HepG2 (cell line): ENCODE measurements around the gene CD7. TPM values are rescaled to one million over a fixed set of nuclear protein-coding genes. Genes with fewer than 3 reads are reported as not detected.

ENCODE experiments used
- AGO1 ChIP-seq: fragments of 200-400 bp; formaldehyde crosslinking; IDR thresholded peaks from 2 replicates; pipeline ENCODE4 v1.6.1; 2017; ENCODE audit warnings: mild to moderate bottlenecking, low read depth, low read length, moderate library complexity; ENCODE audit not compliant: poor library complexity, severe bottlenecking
- HNRNPL ChIP-seq: fragments of 200-400 bp; formaldehyde crosslinking; IDR thresholded peaks from 2 replicates; pipeline ENCODE4 v1.6.1; 2017; ENCODE audit warnings: mild to moderate bottlenecking, low read depth, low read length
- KDM1A ChIP-seq: IDR thresholded peaks from 2 replicates; pipeline ENCODE4 v1.6.1; 2016; ENCODE audit warnings: missing compliant biosample characterization
- KDM5A ChIP-seq: fragments of 200-600 bp; sonication (generic); IDR thresholded peaks from 2 replicates; pipeline ENCODE4 v1.7.0; 2018; ENCODE audit warnings: antibody characterized with exemption, mild to moderate bottlenecking, low read length, borderline replicate concordance
- KLF13 ChIP-seq: sonication (generic); formaldehyde crosslinking; IDR thresholded peaks from 2 replicates; pipeline ENCODE4 v1.4.0; 2020; ENCODE audit warnings: mild to moderate bottlenecking, missing genetic modification reagents
- KLF6 ChIP-seq: IDR thresholded peaks from 2 replicates; pipeline ENCODE4 v1.8.0; 2016; ENCODE audit warnings: missing biosample characterization, missing genetic modification reagents
- MAFG ChIP-seq: sonication (generic); formaldehyde crosslinking; IDR thresholded peaks from 2 replicates; pipeline ENCODE4 v1.5.1; 2020; ENCODE audit warnings: mild to moderate bottlenecking, missing genetic modification reagents
- MXD1 ChIP-seq: sonication (generic); formaldehyde crosslinking; IDR thresholded peaks from 2 replicates; pipeline ENCODE4 v1.4.0; 2020; ENCODE audit warnings: mild to moderate bottlenecking, missing genetic modification reagents
- MYNN ChIP-seq: sonication (generic); formaldehyde crosslinking; IDR thresholded peaks from 2 replicates; pipeline ENCODE4 v1.4.0; 2020; ENCODE audit warnings: mild to moderate bottlenecking, low read depth, missing genetic modification reagents
- NKX3-1 ChIP-seq: sonication (generic); formaldehyde crosslinking; IDR thresholded peaks from 2 replicates; pipeline ENCODE4 v1.5.0; 2020; ENCODE audit warnings: missing genetic modification reagents
- NR1H2 ChIP-seq: sonication (generic); formaldehyde crosslinking; IDR thresholded peaks from 2 replicates; pipeline ENCODE4 v1.8.1; 2022; ENCODE audit warnings: low read depth, missing genetic modification reagents, borderline replicate concordance
- RBFOX2 ChIP-seq: fragments of 200-400 bp; formaldehyde crosslinking; IDR thresholded peaks from 2 replicates; pipeline ENCODE4 v1.6.1; 2017; ENCODE audit warnings: low read depth, mild to moderate bottlenecking, low read length
- RBM22 ChIP-seq: fragments of 200-400 bp; formaldehyde crosslinking; optimal IDR thresholded peaks from 2 replicates; pipeline ENCODE3; 2017; ENCODE audit warnings: mild to moderate bottlenecking, low read length, moderate library complexity
- THAP11 ChIP-seq: IDR thresholded peaks from 2 replicates; pipeline ENCODE4 v1.6.1; 2016; ENCODE audit warnings: missing biosample characterization, missing genetic modification reagents
- TOE1 ChIP-seq: sonication (generic); formaldehyde crosslinking; IDR thresholded peaks from 2 replicates; pipeline ENCODE4 v1.4.0; 2020; ENCODE audit warnings: mild to moderate bottlenecking, missing genetic modification reagents
- ZBTB4 ChIP-seq: sonication (generic); formaldehyde crosslinking; IDR thresholded peaks from 2 replicates; pipeline ENCODE4 v1.4.0; 2020; ENCODE audit warnings: missing genetic modification reagents, mild to moderate bottlenecking, borderline replicate concordance
- ZC3H13 ChIP-seq: sonication (generic); formaldehyde crosslinking; IDR thresholded peaks from 2 replicates; pipeline ENCODE4 v1.8.1; 2023; ENCODE audit warnings: mild to moderate bottlenecking, missing genetic modification reagents, moderate library complexity
- ZFP90 ChIP-seq: sonication (generic); formaldehyde crosslinking; IDR thresholded peaks from 2 replicates; pipeline ENCODE4 v1.8.0; 2022; ENCODE audit warnings: missing genetic modification reagents, mild to moderate bottlenecking, inconsistent platforms, borderline replicate concordance
- ZNF382 ChIP-seq: sonication (generic); formaldehyde crosslinking; IDR thresholded peaks from 2 replicates; pipeline ENCODE4 v1.5.0; 2020; ENCODE audit warnings: missing genetic modification reagents, mild to moderate bottlenecking, borderline replicate concordance
- ZNF44 ChIP-seq: sonication (generic); formaldehyde crosslinking; IDR thresholded peaks from 2 replicates; pipeline ENCODE4 v1.5.1; 2020; ENCODE audit warnings: mild to moderate bottlenecking, missing genetic modification reagents
- ZNF512B ChIP-seq: sonication (generic); formaldehyde crosslinking; IDR thresholded peaks from 2 replicates; pipeline ENCODE4 v1.5.1; 2020; ENCODE audit warnings: missing genetic modification reagents, mild to moderate bottlenecking, borderline replicate concordance
- ZNF816 ChIP-seq: sonication (generic); formaldehyde crosslinking; IDR thresholded peaks from 2 replicates; pipeline ENCODE4 v1.8.0; 2022; ENCODE audit warnings: missing genetic modification reagents, mild to moderate bottlenecking, borderline replicate concordance
- ZNF850 ChIP-seq: sonication (generic); formaldehyde crosslinking; conservative IDR thresholded peaks from 2 replicates; pipeline ENCODE4 v1.9.0; 2021; ENCODE audit warnings: mild to moderate bottlenecking, missing genetic modification reagents
- polyA plus RNA-seq, 8 experiments: library from polyadenylated mRNA; depleted of rRNA in 3 of 8; stranded (reverse) in 7 of 8; unstranded in 1 of 8; fragments of >200 nt; fragmentation: Illumina TruSeq in 4 of 8; extraction: Trizol in 4 of 8; gene quantifications; 2 replicates each; pipeline versions ENCODE4 v1.2.1 to v1.2.3, GENCODE V29; 2011 to 2016; ENCODE audit warnings: low read depth in 4 of 8, missing spikeins in 1 of 8, mixed read lengths in 1 of 8; ENCODE audit not compliant: insufficient read depth in 1 of 8
- total RNA-seq, 5 experiments: library from RNA; depleted of rRNA; stranded (reverse); fragments of >200 nt; fragmentation: Illumina TruSeq; extraction: Trizol; gene quantifications; 2 replicates each; pipeline ENCODE4 v1.2.3, GENCODE V29; 2016; ENCODE audit warnings: low read depth in 1 of 5

The CD7 gene
- total and polyA plus RNA-seq, 2 of the 13 experiments (the other 11 are each of a cell fraction or from before 2014, with no cell fraction given) = 67.6 to 76.4 TPM

GRCh38 chr17:82287868-82288801 is 29.3 kb downstream of the CD7 start (continued):
- TF ChIP-seq ZBTB4 (CRISPR knock-in tag) (peak; percentile 97), RBM22 (no peak), ZNF382 (no peak), ZNF850 (CRISPR knock-in tag) (no peak), TOE1 (CRISPR knock-in tag) (0 out of 2 replicates have a peak, but pooled peaks have one; percentile 49), MYNN (CRISPR knock-in tag) (peak; percentile 77; the same call in 1 of the 2 replicates), KDM5A (no peak), KLF13 (CRISPR knock-in tag) (no peak; the same call in 1 of the 2 replicates), KLF6 (CRISPR knock-in tag) (peak; percentile 94), ZFP90 (CRISPR knock-in tag) (peak; percentile 71), ZC3H13 (peak; percentile 92), ZNF512B (CRISPR knock-in tag) (no peak), AGO1 (no peak), NR1H2 (CRISPR knock-in tag) (peak; percentile 98), ZNF44 (CRISPR knock-in tag) (no peak), HNRNPL (no peak), ZNF816 (CRISPR knock-in tag) (no peak), NKX3-1 (CRISPR knock-in tag) (no peak), THAP11 (peak; percentile 84), MAFG (CRISPR knock-in tag) (no peak), KDM1A (peak; percentile 83; the same call in 1 of the 2 replicates), MXD1 (CRISPR knock-in tag) (peak; percentile 83), RBFOX2 (no peak)
